HG02571 (cell line): ENCODE data around the gene BEND2.
"Not testable (repeated sequence)": the region's sequence is repeated elsewhere in the genome, so short reads cannot be mapped to it uniquely, and the experiment has no call there.

Experiments
- ATAC-seq: cut with Tn5 transposase; IDR thresholded peaks from one replicate; pipeline ENCODE4 v1.9.1; 2021; ENCODE audit warnings: mild to moderate bottlenecking, moderate library complexity; ENCODE audit not compliant: unreplicated experiment

The BEND2 gene

GRCh38 chrX:18220786-18221185 lies at the start of gene BEND2:
TSS of gene BEND2 (minus strand) at chrX:18220886. CDS start at chrX:18220750, 136 bp downstream.
- ATAC-seq = no peak

GRCh38 chrX:18255059-18255458 lies 34.4 kb upstream of the BEND2 start:
- no peak for ATAC-seq

GRCh38 chrX:18252644-18253359 lies 32.1 kb upstream of the BEND2 start:
- ATAC-seq = no peak

- ATAC-seq = not testable (repeated sequence)
Observed at GRCh38 chrX:18229646-18230045, 9.0 kb upstream of the BEND2 start.

GRCh38 chrX:18228069-18228468 lies 7.4 kb upstream of the BEND2 start:
- ATAC-seq = no peak

- ATAC-seq = no peak
Observed at GRCh38 chrX:18227458-18227857, 6.8 kb upstream of the BEND2 start.

- no peak for ATAC-seq
Observed at GRCh38 chrX:18210470-18210869, 10.2 kb downstream of the BEND2 start.

- no peak for ATAC-seq
Observed at GRCh38 chrX:18206657-18207056, 14.0 kb downstream of the BEND2 start.

GRCh38 chrX:18203631-18204030 lies 17.1 kb downstream of the BEND2 start:
- ATAC-seq = no peak

- ATAC-seq = no peak
Observed at GRCh38 chrX:18194688-18195087, 26.0 kb downstream of the BEND2 start.

- no peak for ATAC-seq
Observed at GRCh38 chrX:18179446-18179845, 41.2 kb downstream of the BEND2 start.

- no peak for ATAC-seq
Observed at GRCh38 chrX:18174971-18175370, 45.7 kb downstream of the BEND2 start.

- ATAC-seq = no peak
Observed at GRCh38 chrX:18174209-18174608, 46.5 kb downstream of the BEND2 start.

GRCh38 chrX:18173494-18174180 lies 47.0 kb downstream of the BEND2 start:
- no peak for ATAC-seq

GRCh38 chrX:18172970-18173369 lies 47.7 kb downstream of the BEND2 start:
- no peak for ATAC-seq

GRCh38 chrX:18170910-18171309 lies 49.8 kb downstream of the BEND2 start:
- ATAC-seq = no peak

GRCh38 chrX:18166068-18166467 lies 54.6 kb downstream of the BEND2 start:
- no peak for ATAC-seq

GRCh38 chrX:18160369-18160768 lies 60.3 kb downstream of the BEND2 start:
- ATAC-seq = no peak

- no peak for ATAC-seq
Observed at GRCh38 chrX:18158963-18159362, 61.7 kb downstream of the BEND2 start.

- no peak for ATAC-seq
Observed at GRCh38 chrX:18151649-18152048, 69.0 kb downstream of the BEND2 start.

- no peak for ATAC-seq
Observed at GRCh38 chrX:18151157-18151556, 69.5 kb downstream of the BEND2 start.

GRCh38 chrX:18149454-18149853 lies 71.2 kb downstream of the BEND2 start:
- no peak for ATAC-seq
